Natural killer cell (primary cell): ENCODE results near the gene PPP1CB. TPM values are rescaled to one million over a fixed set of nuclear protein-coding genes. Genes with fewer than 3 reads are reported as not detected.

Experiments
- ATAC-seq, 3 donors: fragments of 150-1000 bp in 2 of 3; fragments of 200-7000 bp in 1 of 3; cut with Tn5 transposase; 1 replicate in 1 of 3; 2 replicates in 2 of 3; pipeline ENCODE4 v1.10.0; 2021; ENCODE audit warnings: mild to moderate bottlenecking in 2 of 3, moderate library complexity in 2 of 3
- DNase-seq, 2 donors: peaks; one replicate each; pipeline versions ENCODE4 v3.0.0 to v3.0.0-alpha.2; 2013 to 2021; ENCODE audit warnings: mixed read lengths in 1 of 2
- H3K27ac ChIP-seq: one replicate; pipeline ENCODE4 v1.5.1; 2013; ENCODE audit warnings: mild to moderate bottlenecking, low read length
- H3K27me3 ChIP-seq: one replicate; pipeline ENCODE4 v1.6.1; 2013; ENCODE audit warnings: low read length; ENCODE audit not compliant: control insufficient read depth, insufficient read depth
- H3K36me3 ChIP-seq: one replicate; pipeline ENCODE4 v1.6.1; 2013; ENCODE audit warnings: low read length; ENCODE audit not compliant: control insufficient read depth, insufficient read depth
- H3K4me1 ChIP-seq: one replicate; pipeline ENCODE4 v1.6.1; 2013; ENCODE audit warnings: low read length; ENCODE audit not compliant: control insufficient read depth, insufficient read depth
- H3K4me3 ChIP-seq: one replicate; pipeline ENCODE4 v1.5.1; 2013; ENCODE audit warnings: low read length
- H3K9me3 ChIP-seq: one replicate; pipeline ENCODE4 v1.6.1; 2013; ENCODE audit warnings: low read length; ENCODE audit not compliant: control insufficient read depth, insufficient read depth
- H3K27ac Mint-ChIP-seq, 2 donors: one replicate each; pipeline ENCODE4 v1.8.0; 2022; ENCODE audit warnings: mild to moderate bottlenecking in 2 of 2, mixed read lengths in 2 of 2, moderate library complexity in 1 of 2
- H3K27me3 Mint-ChIP-seq, 2 donors: one replicate each; pipeline ENCODE4 v1.8.0; 2022; ENCODE audit warnings: low read depth in 2 of 2, mixed read lengths in 2 of 2
- H3K36me3 Mint-ChIP-seq: one replicate; pipeline ENCODE4 v1.8.0; 2022; ENCODE audit warnings: mixed read lengths
- H3K4me1 Mint-ChIP-seq, 2 donors: one replicate each; pipeline ENCODE4 v1.8.0; 2022; ENCODE audit warnings: mixed read lengths in 2 of 2
- H3K4me3 Mint-ChIP-seq: one replicate; pipeline ENCODE4 v1.8.0; 2022; ENCODE audit warnings: mild to moderate bottlenecking, moderate library complexity, mixed read lengths
- H3K9me3 Mint-ChIP-seq, 2 donors: one replicate each; pipeline ENCODE4 v1.8.0; 2022; ENCODE audit warnings: mixed read lengths in 2 of 2
- CTCF ChIP-seq: fragments of 200-600 bp; IDR thresholded peaks from one replicate; pipeline ENCODE4 v1.8.0; 2022; ENCODE audit warnings: antibody characterized with exemption
- WGBS: methylation state at CpG from one replicate; pipeline ENCODE4 v1.1.7; 2013; ENCODE audit warnings: missing lambda C conversion rate; ENCODE audit not compliant: insufficient coverage; 5-methylcytosine and 5-hydroxymethylcytosine counted together
- intact Hi-C: fragments of 100-400 bp; cut with micrococcal nuclease; formaldehyde crosslinking; loops from one replicate; pipeline ENCODE4 v1.14.2; 2022
- total RNA-seq, 4 donors: library from RNA; stranded (reverse); fragments of 120-200 nt in 1 of 4; gene quantifications; one replicate each; pipeline versions ENCODE4 v1.2.3 to v1.2.4, GENCODE V29; 2013 to 2022

PPP1CB gene
- total RNA-seq, 3 donors from 2014 or later (not counting 1 experiment from before 2014, with no cell fraction given): 157 to 200 (median 181) TPM

- no peaks in the 10 kb centered on the region for H3K27me3 Mint-ChIP-seq
- H3K4me3 ChIP-seq: no peak overlapping the region
- peak overlapping the region in 1 of 2 donors; percentile 48 for H3K27ac Mint-ChIP-seq
- ATAC-seq (no peak), DNase-seq (no peak)
- H3K27me3 ChIP-seq: no peaks in the 10 kb centered on the region
- intact Hi-C loops: no loop called here
- peak overlapping the region; percentile 35 for H3K4me3 Mint-ChIP-seq
- peaks cover 12% of the 10 kb centered on the region for H3K4me1 ChIP-seq
- TF ChIP-seq CTCF: no peak
- no peaks in the 10 kb centered on the region for H3K9me3 Mint-ChIP-seq
- 93% methylated on average over 8 of the region's 8 CpGs for WGBS
- H3K9me3 ChIP-seq: no peaks in the 10 kb centered on the region
- H3K36me3 Mint-ChIP-seq: no peaks in the 10 kb centered on the region
- H3K36me3 ChIP-seq: peaks cover 10% of the 10 kb centered on the region
- H3K4me1 Mint-ChIP-seq: peaks cover 69 to 75% of the 10 kb centered on the region in 2 donors
- H3K27ac ChIP-seq: no peak overlapping the region
Measured at GRCh38 chr2:28764909-28765711, 13.5 kb downstream of the PPP1CB start.

DNA sequence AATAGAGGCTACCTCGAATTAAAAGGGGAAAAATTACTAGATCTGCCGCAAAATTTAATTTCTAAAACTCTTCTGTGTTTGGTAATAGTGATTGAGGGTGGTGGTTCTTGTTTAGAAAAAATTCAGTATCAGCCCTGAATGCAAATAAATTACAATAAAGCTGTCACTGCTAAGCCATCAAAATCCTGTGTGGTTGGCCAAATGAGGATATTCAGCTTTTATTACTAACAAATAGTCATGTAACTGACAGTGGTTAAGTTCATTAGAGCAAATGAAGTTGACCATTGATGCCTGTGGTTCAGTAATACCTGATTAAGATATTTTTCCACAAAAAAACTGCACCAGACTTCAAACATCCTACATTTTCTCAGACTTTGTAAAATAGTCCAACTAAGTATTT is 14.4 kb downstream of the PPP1CB start:
- 100% methylated on average over 2 of the region's 2 CpGs for WGBS
- Histone ChIP-seq H3K4me3 (no peak overlapping the region), H3K27ac (no peak overlapping the region), H3K4me1 (peaks cover 14% of the 10 kb centered on the region), H3K27me3 (no peaks in the 10 kb centered on the region), H3K36me3 (peaks cover 5% of the 10 kb centered on the region), H3K9me3 (no peaks in the 10 kb centered on the region)
- no peak for DNase-seq
- Mint-ChIP-seq H3K27me3 (no peaks in the 10 kb centered on the region), H3K36me3 (no peaks in the 10 kb centered on the region), H3K9me3 (no peaks in the 10 kb centered on the region), H3K4me1 (peaks cover 78 to 82% of the 10 kb centered on the region in 2 donors), H3K4me3 (no peak overlapping the region), H3K27ac (peak overlapping the region in 1 of 2 donors; percentile 23)
- intact Hi-C loops: no loop called here
- no peak for TF ChIP-seq CTCF
- ATAC-seq: no peak

- Histone ChIP-seq H3K4me3 (no peak overlapping the region), H3K4me1 (peaks cover 10% of the 10 kb centered on the region), H3K27ac (no peak overlapping the region), H3K9me3 (no peaks in the 10 kb centered on the region), H3K27me3 (no peaks in the 10 kb centered on the region), H3K36me3 (no peaks in the 10 kb centered on the region)
- ATAC-seq (no peak), DNase-seq (no peak)
- no peak overlapping the region for H3K27ac Mint-ChIP-seq
- no peaks in the 10 kb centered on the region for H3K9me3 Mint-ChIP-seq
- H3K4me3 Mint-ChIP-seq: no peak overlapping the region
- H3K4me1 Mint-ChIP-seq: peaks cover 79 to 89% of the 10 kb centered on the region in 2 donors
- intact Hi-C loops: no loop called here
- H3K36me3 Mint-ChIP-seq: no peaks in the 10 kb centered on the region
- no peaks in the 10 kb centered on the region for H3K27me3 Mint-ChIP-seq
- WGBS: 94% methylated on average over 3 of the region's 3 CpGs
- no peak for TF ChIP-seq CTCF
Measured at GRCh38 chr2:28767337-28767736, 15.7 kb downstream of the PPP1CB start.

DNA sequence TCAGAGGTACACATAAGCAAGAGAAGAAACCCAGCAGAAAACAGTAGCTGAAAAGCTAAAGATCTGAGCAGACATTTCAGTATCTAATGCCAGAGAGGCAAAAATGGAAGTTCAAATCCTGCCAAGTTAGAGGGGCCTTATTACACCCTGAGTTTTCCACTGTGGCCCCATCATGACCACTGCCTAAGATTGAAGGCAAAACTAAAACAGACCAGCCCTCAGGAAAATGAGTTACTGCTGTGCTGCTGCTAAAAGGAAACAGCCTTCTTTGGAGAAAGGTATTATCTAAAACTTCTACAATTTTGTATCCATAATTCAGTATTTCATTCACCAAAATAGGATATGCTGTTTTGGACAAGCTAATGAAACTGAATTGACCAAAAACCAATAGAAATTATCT is 16.8 kb downstream of the PPP1CB start:
- Histone ChIP-seq H3K4me1 (peaks cover 10% of the 10 kb centered on the region), H3K27me3 (no peaks in the 10 kb centered on the region), H3K4me3 (no peak overlapping the region), H3K9me3 (no peaks in the 10 kb centered on the region), H3K36me3 (no peaks in the 10 kb centered on the region), H3K27ac (no peak overlapping the region)
- no peak for TF ChIP-seq CTCF
- no peaks in the 10 kb centered on the region for H3K27me3 Mint-ChIP-seq
- no peaks in the 10 kb centered on the region for H3K9me3 Mint-ChIP-seq
- H3K4me3 Mint-ChIP-seq: no peak overlapping the region
- peaks cover 73 to 85% of the 10 kb centered on the region in 2 donors for H3K4me1 Mint-ChIP-seq
- peak overlapping the region; percentile 17 to 26 for H3K27ac Mint-ChIP-seq
- intact Hi-C loops: no loop called here
- no peaks in the 10 kb centered on the region for H3K36me3 Mint-ChIP-seq
- DNase-seq (no peak), ATAC-seq (no peak)
